Naive thymus-derived CD8-positive, alpha-beta T cell (primary cell): ENCODE results near the gene PPP1R18. TPM values are rescaled to one million over a fixed set of nuclear protein-coding genes. Genes with fewer than 3 reads are reported as not detected.
"Not testable (repeated sequence)": the region's sequence is repeated elsewhere in the genome, so short reads cannot be mapped to it uniquely, and the experiment has no call there.

ENCODE experiments used
- ATAC-seq, 2 donors: fragments of 150-1000 bp; cut with Tn5 transposase in 1 of 2; sonication (Bioruptor Pico), chemical (Tn5 transposase) in 1 of 2; 1 replicate in 1 of 2; 2 replicates in 1 of 2; pipeline ENCODE4 v1.10.0; 2021; ENCODE audit warnings: mild to moderate bottlenecking in 2 of 2, moderate library complexity in 2 of 2
- POLR2A ChIA-PET: fragments of 350-600 bp; sonication (Branson Sonifier 250); formaldehyde crosslinking; loops from one replicate; lab custom pipeline; 2021; ENCODE audit warnings: antibody characterized with exemption; lab: Charles Lee
- DNase-seq, 10 donors: peaks; one replicate each; pipeline versions ENCODE4 v3.0.0 to v3.0.0-alpha.2; 2020 to 2022
- H3K27ac Mint-ChIP-seq, 10 donors: one replicate each; pipeline ENCODE4 v1.8.0; 2020 to 2022; ENCODE audit warnings: mild to moderate bottlenecking in 10 of 10, mixed read lengths in 10 of 10, moderate library complexity in 4 of 10, inconsistent platforms in 1 of 10
- H3K27me3 Mint-ChIP-seq, 5 donors: one replicate each; pipeline ENCODE4 v1.8.0; 2021 to 2022; ENCODE audit warnings: mixed read lengths in 5 of 5
- H3K36me3 Mint-ChIP-seq, 3 donors: one replicate each; pipeline ENCODE4 v1.8.0; 2020 to 2022; ENCODE audit warnings: mixed read lengths in 3 of 3, mild to moderate bottlenecking in 2 of 3, inconsistent platforms in 1 of 3
- H3K4me1 Mint-ChIP-seq, 4 donors: one replicate each; pipeline ENCODE4 v1.8.0; 2021 to 2022; ENCODE audit warnings: mixed read lengths in 4 of 4
- H3K4me3 Mint-ChIP-seq, 10 donors: one replicate each; pipeline ENCODE4 v1.8.0; 2020 to 2022; ENCODE audit warnings: mild to moderate bottlenecking in 10 of 10, mixed read lengths in 10 of 10, moderate library complexity in 6 of 10, inconsistent platforms in 1 of 10
- H3K9me3 Mint-ChIP-seq, 9 donors: one replicate each; pipeline ENCODE4 v1.8.0; 2020 to 2022; ENCODE audit warnings: mixed read lengths in 9 of 9, mild to moderate bottlenecking in 3 of 9, inconsistent platforms in 1 of 9, moderate library complexity in 1 of 9
- polyA plus RNA-seq, 3 donors: library from polyadenylated mRNA; unstranded; fragments of 300-500 nt; fragmentation: Illumina TruSeq; gene quantifications; one replicate each; pipeline ENCODE4 v1.2.3, GENCODE V29; 2021
- total RNA-seq, 8 experiments: library from RNA in 2 of 8; stranded (reverse) in 2 of 8; gene quantifications; one replicate each; pipeline ENCODE4 v1.2.3 and lab custom pipeline; 2021 to 2026

The PPP1R18 gene
- total and polyA plus RNA-seq, 5 experiments from 2014 or later, result 79.0 to 98.6 (median 82.0) TPM

DNA sequence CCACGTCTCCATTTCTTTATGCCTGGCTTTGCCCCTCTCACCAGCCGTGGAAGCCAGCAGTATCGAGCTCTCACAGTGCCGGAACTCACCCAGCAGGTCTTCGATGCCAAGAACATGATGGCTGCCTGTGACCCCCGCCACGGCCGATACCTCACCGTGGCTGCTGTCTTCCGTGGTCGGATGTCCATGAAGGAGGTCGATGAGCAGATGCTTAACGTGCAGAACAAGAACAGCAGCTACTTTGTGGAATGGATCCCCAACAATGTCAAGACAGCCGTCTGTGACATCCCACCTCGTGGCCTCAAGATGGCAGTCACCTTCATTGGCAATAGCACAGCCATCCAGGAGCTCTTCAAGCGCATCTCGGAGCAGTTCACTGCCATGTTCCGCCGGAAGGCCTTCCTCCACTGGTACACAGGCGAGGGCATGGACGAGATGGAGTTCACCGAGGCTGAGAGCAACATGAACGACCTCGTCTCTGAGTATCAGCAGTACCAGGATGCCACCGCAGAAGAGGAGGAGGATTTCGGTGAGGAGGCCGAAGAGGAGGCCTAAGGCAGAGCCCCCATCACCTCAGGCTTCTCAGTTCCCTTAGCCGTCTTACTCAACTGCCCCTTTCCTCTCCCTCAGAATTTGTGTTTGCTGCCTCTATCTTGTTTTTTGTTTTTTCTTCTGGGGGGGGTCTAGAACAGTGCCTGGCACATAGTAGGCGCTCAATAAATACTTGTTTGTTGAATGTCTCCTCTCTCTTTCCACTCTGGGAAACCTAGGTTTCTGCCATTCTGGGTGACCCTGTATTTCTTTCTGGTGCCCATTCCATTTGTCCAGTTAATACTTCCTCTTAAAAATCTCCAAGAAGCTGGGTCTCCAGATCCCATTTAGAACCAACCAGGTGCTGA, 37.6 kb upstream of the PPP1R18 start:
- not testable (repeated sequence) for H3K9me3 Mint-ChIP-seq, H3K27me3 Mint-ChIP-seq, ATAC-seq, DNase-seq
- Mint-ChIP-seq H3K4me3 (peak overlapping the region in 7 of 10 donors; percentile 1 to 57 (median 26)), H3K4me1 (peaks cover 24 to 62% (median 55%) of the 10 kb centered on the region in 4 donors), H3K27ac (peak overlapping the region; percentile 63 to 87 (median 78)), H3K36me3 (peaks cover 0 to 56% (median 17%) of the 10 kb centered on the region in 3 donors)
- POLR2A ChIA-PET, result interaction anchor here (0.6 to 14.3 kb wide), 6 partner anchors 9 to 182 kb away, joined by 3 to 594 read pairs (median 4); partner anchors contain the start of gene DHX16

DNA sequence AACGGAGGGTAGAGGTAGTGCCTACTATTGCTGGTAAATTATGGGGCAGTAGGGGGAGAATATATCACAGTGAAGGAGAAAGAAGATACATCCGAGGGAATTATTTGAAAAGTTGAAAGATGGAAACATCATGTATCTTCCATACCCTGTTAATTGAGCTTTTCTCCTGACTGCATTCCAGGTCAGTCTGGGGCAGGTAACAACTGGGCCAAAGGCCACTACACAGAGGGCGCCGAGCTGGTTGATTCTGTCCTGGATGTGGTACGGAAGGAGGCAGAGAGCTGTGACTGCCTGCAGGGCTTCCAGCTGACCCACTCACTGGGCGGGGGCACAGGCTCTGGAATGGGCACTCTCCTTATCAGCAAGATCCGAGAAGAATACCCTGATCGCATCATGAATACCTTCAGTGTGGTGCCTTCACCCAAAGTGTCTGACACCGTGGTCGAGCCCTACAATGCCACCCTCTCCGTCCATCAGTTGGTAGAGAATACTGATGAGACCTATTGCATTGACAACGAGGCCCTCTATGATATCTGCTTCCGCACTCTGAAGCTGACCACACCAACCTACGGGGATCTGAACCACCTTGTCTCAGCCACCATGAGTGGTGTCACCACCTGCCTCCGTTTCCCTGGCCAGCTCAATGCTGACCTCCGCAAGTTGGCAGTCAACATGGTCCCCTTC, 36.9 kb upstream of the PPP1R18 start:
- POLR2A ChIA-PET, result interaction anchor here (1.0 to 14.3 kb wide), 12 partner anchors 7 to 182 kb away, joined by 3 to 594 read pairs (median 6); partner anchors contain the start of genes C6orf136, DHX16, MRPS18B and NRM
- ATAC-seq, DNase-seq, H3K9me3 Mint-ChIP-seq, H3K27me3 Mint-ChIP-seq: not testable (repeated sequence)
- H3K36me3 Mint-ChIP-seq, result peaks cover 0 to 50% (median 17%) of the 10 kb centered on the region in 3 donors
- H3K4me3 Mint-ChIP-seq, result peak overlapping the region in 8 of 10 donors; percentile 18 to 98 (median 90)
- H3K4me1 Mint-ChIP-seq, result peaks cover 24 to 68% (median 59%) of the 10 kb centered on the region in 4 donors
- H3K27ac Mint-ChIP-seq, result peak overlapping the region; percentile 82 to 99 (median 92)

DNA sequence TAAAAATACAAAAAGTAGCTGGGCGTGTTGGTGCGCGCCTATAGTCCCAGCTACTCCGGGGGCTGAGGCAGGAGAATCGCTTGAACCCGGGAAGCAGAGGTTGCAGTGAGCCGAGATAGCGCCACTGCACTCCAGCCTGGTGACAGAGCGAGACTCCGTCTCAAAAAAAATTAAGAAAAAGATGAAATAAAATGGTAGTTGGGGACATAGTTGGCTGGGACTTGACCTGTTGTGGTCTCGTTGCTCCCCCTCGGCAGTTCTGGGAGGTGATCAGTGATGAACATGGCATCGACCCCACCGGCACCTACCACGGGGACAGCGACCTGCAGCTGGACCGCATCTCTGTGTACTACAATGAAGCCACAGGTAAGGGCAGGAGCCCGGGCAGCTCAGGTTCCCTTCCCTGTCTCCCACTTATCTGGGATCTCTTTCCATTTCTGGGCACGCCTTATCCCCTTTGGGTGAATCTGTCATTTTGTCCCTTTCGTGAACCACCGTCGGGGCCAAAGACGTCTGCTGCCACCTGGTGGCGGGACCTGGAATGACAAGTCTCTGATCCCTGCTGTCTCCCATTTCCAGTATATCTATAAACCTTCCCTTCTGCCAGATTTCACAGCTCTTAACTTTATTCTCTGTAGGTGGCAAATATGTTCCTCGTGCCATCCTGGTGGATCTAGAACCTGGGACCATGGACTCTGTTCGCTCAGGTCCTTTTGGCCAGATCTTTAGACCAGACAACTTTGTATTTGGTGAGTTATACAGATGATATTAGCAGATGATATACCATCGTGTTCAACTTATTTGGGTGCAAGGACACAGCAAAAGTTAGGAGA, 36.1 kb upstream of the PPP1R18 start:
- ATAC-seq (no peak), DNase-seq (peak; percentile 70 to 94 (median 82))
- Mint-ChIP-seq H3K36me3 (peaks cover 0 to 43% (median 15%) of the 10 kb centered on the region in 3 donors), H3K27ac (peak overlapping the region; percentile 82 to 99 (median 92)), H3K9me3 (no peaks in the 10 kb centered on the region), H3K4me3 (peak overlapping the region; percentile 87 to 99 (median 98)), H3K27me3 (no peaks in the 10 kb centered on the region), H3K4me1 (peaks cover 26 to 66% (median 63%) of the 10 kb centered on the region in 4 donors)
- POLR2A ChIA-PET, result interaction anchor here (0.6 to 14.3 kb wide), 20 partner anchors 8 to 241 kb away, joined by 3 to 594 read pairs (median 6); partner anchors contain the start of genes C6orf136, DDR1, DHX16 and MRPS18B

DNA sequence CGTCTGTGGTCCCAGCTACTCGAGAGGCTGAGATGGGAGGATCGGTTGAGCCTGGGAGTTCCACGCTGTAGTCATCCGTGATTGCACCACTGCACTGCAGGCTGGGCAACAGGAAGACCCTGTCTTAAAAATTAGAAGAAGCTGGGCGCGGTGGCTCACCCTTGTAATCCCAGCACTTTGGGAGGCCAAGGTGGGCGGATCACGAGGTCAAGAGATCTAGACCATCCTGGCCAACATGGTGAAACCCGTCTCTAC, 35.5 kb upstream of the PPP1R18 start:
- Mint-ChIP-seq H3K4me1 (peaks cover 30 to 72% (median 67%) of the 10 kb centered on the region in 4 donors), H3K27ac (peak overlapping the region; percentile 82 to 99 (median 92)), H3K4me3 (peak overlapping the region; percentile 87 to 99 (median 98)), H3K36me3 (peaks cover 0 to 42% (median 15%) of the 10 kb centered on the region in 3 donors)
- H3K9me3 Mint-ChIP-seq, DNase-seq, H3K27me3 Mint-ChIP-seq, ATAC-seq: not testable (repeated sequence)
- POLR2A ChIA-PET, result interaction anchor here (0.5 to 14.3 kb wide), 20 partner anchors 9 to 384 kb away, joined by 3 to 594 read pairs (median 6); partner anchors contain the start of genes C6orf136, DDR1, DHX16 and MRPS18B

DNA sequence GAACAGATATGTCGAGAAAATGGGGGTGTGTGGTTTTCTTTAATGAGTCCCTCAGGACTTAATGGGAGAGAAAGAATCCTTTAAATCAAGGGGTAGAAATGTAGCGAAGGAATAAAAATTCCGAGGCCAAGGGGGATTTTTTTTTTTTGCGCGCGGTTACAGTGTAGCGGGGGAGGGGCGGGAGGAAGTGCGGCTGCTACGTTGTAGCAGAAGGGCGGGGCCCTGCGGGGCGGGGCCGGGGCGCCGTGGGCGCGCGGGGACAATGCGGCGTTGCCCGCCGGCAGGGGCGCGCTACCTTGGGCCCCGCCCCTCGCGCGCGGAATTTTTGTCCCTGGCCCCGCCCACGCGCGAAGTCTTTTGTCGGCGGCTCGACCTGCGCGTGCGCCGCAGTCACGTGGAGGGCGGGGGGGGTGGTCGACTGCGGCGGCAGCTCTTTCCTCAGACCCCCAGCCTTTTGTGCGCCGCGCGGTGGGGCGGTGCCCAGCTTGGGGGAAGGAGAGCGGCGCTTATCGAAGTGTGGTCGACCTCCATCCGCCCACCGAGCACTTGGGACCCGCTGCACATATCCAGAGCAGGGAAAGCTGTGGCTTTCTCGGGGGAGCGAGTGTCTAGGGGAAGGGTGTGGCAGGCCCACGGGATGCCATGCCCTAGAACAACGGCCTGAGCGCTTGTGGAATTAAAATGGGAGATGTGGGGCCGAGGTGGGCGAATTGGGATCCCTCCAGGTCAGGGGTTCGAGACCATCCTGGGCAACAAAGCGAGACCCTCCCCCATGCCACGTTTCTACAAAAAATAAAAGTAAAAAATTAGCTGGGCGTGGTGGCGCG, 35.0 kb upstream of the PPP1R18 start:
- POLR2A ChIA-PET, result interaction anchor here (0.5 to 14.3 kb wide), 20 partner anchors 9 to 385 kb away, joined by 3 to 594 read pairs (median 6); partner anchors contain the start of genes C6orf136, DDR1, DHX16 and MRPS18B
- Mint-ChIP-seq H3K9me3 (no peaks in the 10 kb centered on the region), H3K4me3 (peak overlapping the region; percentile 87 to 99 (median 98)), H3K4me1 (peaks cover 33 to 74% (median 71%) of the 10 kb centered on the region in 4 donors), H3K27ac (peak overlapping the region; percentile 82 to 99 (median 96)), H3K36me3 (peaks cover 0 to 39% (median 15%) of the 10 kb centered on the region in 3 donors), H3K27me3 (no peaks in the 10 kb centered on the region)
- peak; percentile 91 to 99 (median 96) for DNase-seq
- peak; percentile 25 to 34 for ATAC-seq

DNA sequence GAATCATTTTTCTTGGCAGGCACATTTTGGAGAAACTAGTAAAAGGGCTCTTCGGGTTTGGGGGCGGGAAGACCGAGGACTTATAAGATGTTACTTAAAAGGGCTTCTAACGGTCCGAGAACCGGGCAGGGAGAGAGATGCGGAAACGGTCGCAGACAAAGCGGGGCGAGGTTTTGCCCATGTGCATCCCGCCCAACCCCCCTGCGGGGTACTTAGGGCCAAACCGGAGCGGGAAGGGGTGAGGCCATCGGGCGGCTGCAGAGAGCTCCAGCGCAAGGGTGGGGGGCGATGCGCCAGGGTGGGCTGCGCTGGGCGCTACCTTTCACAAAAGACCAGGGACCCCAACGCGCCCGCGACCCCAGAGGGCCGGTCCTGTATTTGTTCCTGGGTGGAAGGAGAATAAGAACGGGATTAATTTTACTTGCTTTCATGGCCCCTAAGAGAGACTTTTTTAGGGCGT, 34.3 kb upstream of the PPP1R18 start:
- Mint-ChIP-seq H3K27ac (peak overlapping the region; percentile 82 to 99 (median 96)), H3K4me3 (peak overlapping the region; percentile 87 to 99 (median 98)), H3K27me3 (no peaks in the 10 kb centered on the region), H3K9me3 (no peaks in the 10 kb centered on the region), H3K4me1 (peaks cover 36 to 79% (median 72%) of the 10 kb centered on the region in 4 donors), H3K36me3 (peaks cover 0 to 36% (median 15%) of the 10 kb centered on the region in 3 donors)
- DNase-seq (peak in 9 of 10 donors; percentile 23 to 75 (median 48)), ATAC-seq (no peak)
- POLR2A ChIA-PET, result interaction anchor here (1.2 to 14.3 kb wide), 9 partner anchors 10 to 229 kb away, joined by 3 to 594 read pairs (median 17); partner anchors contain the start of genes DDR1, DHX16, MRPS18B and NRM

DNA sequence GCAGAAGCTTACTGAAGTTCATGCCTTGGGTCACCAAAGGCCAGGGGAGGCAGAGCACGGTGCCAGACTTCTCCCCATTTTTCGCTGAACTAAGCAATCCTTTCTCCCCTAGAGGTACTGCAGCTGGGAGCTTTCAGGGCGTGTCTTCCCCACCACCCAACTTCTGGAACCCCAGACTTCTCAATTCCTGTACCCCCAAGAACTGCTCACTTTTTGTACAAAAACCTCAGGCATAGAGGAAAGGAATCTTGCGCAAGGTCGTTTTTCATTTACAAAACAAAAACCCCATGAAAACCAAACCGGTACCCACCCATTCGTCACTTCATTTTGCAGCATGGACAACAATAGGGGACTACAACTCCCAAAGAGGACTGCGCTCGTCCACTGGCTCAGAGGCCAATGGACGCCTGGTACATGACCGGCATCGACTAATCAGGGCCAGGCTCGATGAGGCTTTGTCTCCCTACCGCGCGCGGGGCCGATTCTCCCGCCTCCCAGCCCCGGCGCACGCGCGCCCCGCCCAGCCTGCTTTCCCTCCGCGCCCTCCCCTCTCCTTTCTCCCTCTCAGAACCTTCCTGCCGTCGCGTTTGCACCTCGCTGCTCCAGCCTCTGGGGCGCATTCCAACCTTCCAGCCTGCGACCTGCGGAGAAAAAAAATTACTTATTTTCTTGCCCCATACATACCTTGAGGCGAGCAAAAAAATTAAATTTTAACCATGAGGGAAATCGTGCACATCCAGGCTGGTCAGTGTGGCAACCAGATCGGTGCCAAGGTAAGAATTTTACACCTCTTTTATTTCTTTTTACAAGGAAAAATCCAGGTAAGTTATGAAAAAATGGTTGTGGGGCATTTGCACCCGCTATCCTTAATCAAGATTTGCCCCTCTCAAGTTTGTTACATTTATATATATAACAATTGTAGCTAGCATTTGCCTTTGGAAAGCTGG, 33.6 kb upstream of the PPP1R18 start, which contains the start of gene TUBB:
Gene TUBB, plus strand, starts transcription at position 562 of the 947 bp plus-strand sequence. Its CDS starts 155 bp downstream, at position 717.
- peak; percentile 88 to 96 (median 94) for DNase-seq

DNA sequence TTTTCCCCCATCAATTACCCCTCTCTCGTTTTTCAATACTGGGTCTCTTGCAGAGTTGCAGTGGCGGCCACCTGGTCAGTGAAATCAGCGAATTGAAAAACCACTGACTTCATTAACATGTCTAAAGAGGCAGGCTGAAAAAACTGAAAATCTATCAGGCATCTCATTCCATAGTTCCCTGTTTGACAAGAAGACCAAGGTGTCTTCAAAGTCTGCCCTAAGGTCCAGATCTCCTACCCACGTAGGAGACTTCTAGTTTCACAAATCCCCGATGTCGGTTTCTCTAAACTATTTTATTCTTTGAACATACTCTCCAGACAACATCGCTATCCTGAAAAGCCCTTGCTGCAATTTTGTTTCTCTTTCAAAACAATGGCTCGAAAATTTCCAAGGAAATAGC, 32.9 kb upstream of the PPP1R18 start:
- DNase-seq (no peak), ATAC-seq (no peak)
- no peaks in the 10 kb centered on the region for H3K27me3 Mint-ChIP-seq
- H3K36me3 Mint-ChIP-seq, result peaks cover 0 to 35% (median 16%) of the 10 kb centered on the region in 3 donors
- H3K27ac Mint-ChIP-seq, result peak overlapping the region; percentile 82 to 99 (median 96)
- POLR2A ChIA-PET, result interaction anchor here (0.9 to 14.3 kb wide), 6 partner anchors 11 to 228 kb away, joined by 3 to 594 read pairs (median 27); partner anchors contain the start of genes DHX16, MRPS18B, NRM and PPP1R10
- peak overlapping the region; percentile 87 to 99 (median 98) for H3K4me3 Mint-ChIP-seq
- no peaks in the 10 kb centered on the region for H3K9me3 Mint-ChIP-seq
- H3K4me1 Mint-ChIP-seq, result peaks cover 38 to 73% (median 67%) of the 10 kb centered on the region in 4 donors

More for the DNA sequence above, 33.6 kb upstream of the PPP1R18 start, which contains the start of gene TUBB:
- no peaks in the 10 kb centered on the region for H3K27me3 Mint-ChIP-seq
- H3K27ac Mint-ChIP-seq, result peak within 1 kb of the TSS; percentile 82 to 99 (median 96)
- peaks cover 0 to 36% (median 13%) of the 10 kb centered on the region in 3 donors for H3K36me3 Mint-ChIP-seq
- H3K4me3 Mint-ChIP-seq, result peak within 1 kb of the TSS; percentile 87 to 99 (median 98)
- H3K4me1 Mint-ChIP-seq, result peaks cover 36 to 76% (median 68%) of the 10 kb centered on the region in 4 donors
- no peaks in the 10 kb centered on the region for H3K9me3 Mint-ChIP-seq
- ATAC-seq, result peak; percentile 66 to 68
- POLR2A ChIA-PET, result interaction anchor here (0.5 to 14.3 kb wide), 10 partner anchors 11 to 229 kb away, joined by 3 to 594 read pairs (median 14); partner anchors contain the start of genes DDR1, DHX16, MRPS18B and NRM
